CD4-positive, alpha-beta T cell treated with Interleukin-6 at 100 ng/mL for 8 hours (primary cell): ENCODE measurements around the gene C10orf53.
"Not testable (repeated sequence)": the region's sequence is repeated elsewhere in the genome, so short reads cannot be mapped to it uniquely, and the experiment has no call there.

Source experiments
- DNase-seq: peaks from one replicate; pipeline ENCODE4 v3.0.0-alpha.2; 2020; ENCODE audit warnings: mixed read lengths, low spot score

Gene C10orf53

GRCh38 chr10:49688261-49688846 lies 8.9 kb downstream of the C10orf53 start:
- DNase-seq, result no peak

- no peak for DNase-seq
Measured at GRCh38 chr10:49688920-49689319, 9.5 kb downstream of the C10orf53 start.

- no peak for DNase-seq
Measured at GRCh38 chr10:49689882-49690510, 10.5 kb downstream of the C10orf53 start.

- no peak for DNase-seq
Measured at GRCh38 chr10:49690698-49691356, 11.4 kb downstream of the C10orf53 start.

GRCh38 chr10:49691588-49691987 lies 12.1 kb downstream of the C10orf53 start:
- DNase-seq, result no peak

GRCh38 chr10:49694466-49694865 lies 15.0 kb downstream of the C10orf53 start:
- DNase-seq, result no peak

GRCh38 chr10:49696311-49696710 lies 16.9 kb downstream of the C10orf53 start:
- DNase-seq, result no peak

- no peak for DNase-seq
Measured at GRCh38 chr10:49698679-49699078, 19.2 kb downstream of the C10orf53 start.

- no peak for DNase-seq
Measured at GRCh38 chr10:49700211-49700610, 20.8 kb downstream of the C10orf53 start.

- DNase-seq, result no peak
Measured at GRCh38 chr10:49700997-49701396, 21.5 kb downstream of the C10orf53 start.

- no peak for DNase-seq
Measured at GRCh38 chr10:49707585-49707984, 28.1 kb downstream of the C10orf53 start.

- DNase-seq, result no peak
Measured at GRCh38 chr10:49709934-49710333, 30.5 kb downstream of the C10orf53 start.

- DNase-seq, result no peak
Measured at GRCh38 chr10:49710966-49711365, 31.5 kb downstream of the C10orf53 start.

- no peak for DNase-seq
Measured at GRCh38 chr10:49711481-49711880, 32.0 kb downstream of the C10orf53 start.

GRCh38 chr10:49713266-49713665 lies 33.8 kb downstream of the C10orf53 start:
- no peak for DNase-seq

GRCh38 chr10:49715157-49715556 lies 35.7 kb downstream of the C10orf53 start:
- DNase-seq, result not testable (repeated sequence)

- DNase-seq, result no peak
Measured at GRCh38 chr10:49726593-49726992, 47.1 kb downstream of the C10orf53 start.

- no peak for DNase-seq
Measured at GRCh38 chr10:49733866-49734265, 54.4 kb downstream of the C10orf53 start.

- DNase-seq, result no peak
Measured at GRCh38 chr10:49734676-49735075, 55.2 kb downstream of the C10orf53 start.

GRCh38 chr10:49735161-49735560 lies 55.7 kb downstream of the C10orf53 start:
- no peak for DNase-seq

GRCh38 chr10:49735848-49736563 lies 56.6 kb downstream of the C10orf53 start:
- no peak for DNase-seq

GRCh38 chr10:49736564-49737113 lies 57.2 kb downstream of the C10orf53 start:
- no peak for DNase-seq
